ENCODE measurements around the gene STX5.
"Not testable (repeated sequence)": the region's sequence is repeated elsewhere in the genome, so short reads cannot be mapped to it uniquely, and the experiment has no call there.

The STX5 gene

GRCh38 chr11:62778441-62778840 lies 53.4 kb downstream of the STX5 start:
- DNase-seq = no peak

- DNase-seq = no peak
These were observed 54.5 kb downstream of the STX5 start for GRCh38 chr11:62777389-62777788.

- no peak for DNase-seq
These were observed 56.2 kb downstream of the STX5 start for GRCh38 chr11:62775646-62776045.

- DNase-seq = no peak
These were observed 57.4 kb downstream of the STX5 start for GRCh38 chr11:62774407-62774806.

- DNase-seq = peak; percentile 77 to 96 (median 86)
These were observed 60.5 kb downstream of the STX5 start, which contains the start of gene TAF6L for GRCh38 chr11:62771144-62772021. TAF6L (plus strand) TSS chr11:62771396; CDS start chr11:62775784, 4,388 bp downstream.

GRCh38 chr11:62770778-62771143 lies 61.1 kb downstream of the STX5 start:
- DNase-seq = no peak

GRCh38 chr11:62760867-62761227 lies 71.0 kb downstream of the STX5 start:
- DNase-seq = not testable (repeated sequence)

GRCh38 chr11:62757846-62758788 lies 73.7 kb downstream of the STX5 start:
- DNase-seq = no peak
